Stimulated activated CD4-positive, alpha-beta T cell treated with anti-CD3 and anti-CD28 coated beads, Interleukin-15, amount 100 ng/mL, for 48 hours (primary cell): ENCODE results near the gene PRTFDC1.

Experiments used
- DNase-seq, 2 donors: peaks; one replicate each; pipeline ENCODE4 v3.0.0-alpha.2; 2020; ENCODE audit warnings: low read depth in 2 of 2

Gene PRTFDC1

GRCh38 chr10:24904824-24905223 lies 47.6 kb downstream of the PRTFDC1 start:
- DNase-seq: no peak

- DNase-seq: no peak
Measured at GRCh38 chr10:24902400-24902728, 50.0 kb downstream of the PRTFDC1 start.

GRCh38 chr10:24901686-24902399 lies 50.6 kb downstream of the PRTFDC1 start:
- no peak for DNase-seq

- DNase-seq: no peak
Measured at GRCh38 chr10:24900888-24901685, 51.3 kb downstream of the PRTFDC1 start.

- no peak for DNase-seq
Measured at GRCh38 chr10:24899571-24899970, 52.8 kb downstream of the PRTFDC1 start.

- no peak for DNase-seq
Measured at GRCh38 chr10:24898501-24898900, 53.9 kb downstream of the PRTFDC1 start.

- DNase-seq: no peak
Measured at GRCh38 chr10:24897326-24897926, 55.0 kb downstream of the PRTFDC1 start.

GRCh38 chr10:24894728-24895127 lies 57.7 kb downstream of the PRTFDC1 start:
- DNase-seq: no peak

- no peak for DNase-seq
Measured at GRCh38 chr10:24894309-24894708, 58.1 kb downstream of the PRTFDC1 start.

- DNase-seq: no peak
Measured at GRCh38 chr10:24893127-24893526, 59.3 kb downstream of the PRTFDC1 start.

GRCh38 chr10:24891823-24892222 lies 60.6 kb downstream of the PRTFDC1 start:
- DNase-seq: no peak

- no peak for DNase-seq
Measured at GRCh38 chr10:24889639-24890038, 62.8 kb downstream of the PRTFDC1 start.

GRCh38 chr10:24887855-24888231 lies 64.6 kb downstream of the PRTFDC1 start:
- DNase-seq: no peak

- DNase-seq: no peak
Measured at GRCh38 chr10:24886290-24886680, 66.1 kb downstream of the PRTFDC1 start.

- DNase-seq: no peak
Measured at GRCh38 chr10:24885551-24886289, 66.7 kb downstream of the PRTFDC1 start.

- DNase-seq: no peak
Measured at GRCh38 chr10:24884793-24885192, 67.6 kb downstream of the PRTFDC1 start.

- no peak for DNase-seq
Measured at GRCh38 chr10:24884316-24884715, 68.1 kb downstream of the PRTFDC1 start.

GRCh38 chr10:24883176-24883575 lies 69.2 kb downstream of the PRTFDC1 start:
- DNase-seq: no peak

GRCh38 chr10:24882047-24882698 lies 70.2 kb downstream of the PRTFDC1 start:
- no peak for DNase-seq

- DNase-seq: no peak
Measured at GRCh38 chr10:24879861-24880260, 72.5 kb downstream of the PRTFDC1 start.

GRCh38 chr10:24874133-24874532 lies 78.3 kb downstream of the PRTFDC1 start:
- no peak for DNase-seq

GRCh38 chr10:24873281-24873683 lies 79.1 kb downstream of the PRTFDC1 start:
- DNase-seq: no peak
